HUES48 (cell line): ENCODE results near the gene MRC1.

Experiments
- H3K27ac ChIP-seq: one replicate; pipeline ENCODE4 v1.7.0; 2013; ENCODE audit warnings: low read depth, low read length, inconsistent platforms
- H3K27me3 ChIP-seq: 2 replicates; pipeline ENCODE4 v1.6.1; 2013; ENCODE audit warnings: mild to moderate bottlenecking, low read length; ENCODE audit not compliant: control insufficient read depth, insufficient read depth
- H3K36me3 ChIP-seq: 2 replicates; pipeline ENCODE4 v1.6.1; 2013; ENCODE audit warnings: low read length; ENCODE audit not compliant: control insufficient read depth, insufficient read depth
- H3K4me1 ChIP-seq: 2 replicates; pipeline ENCODE4 v1.6.1; 2013; ENCODE audit warnings: mild to moderate bottlenecking, low read length; ENCODE audit not compliant: control insufficient read depth, insufficient read depth
- H3K4me3 ChIP-seq: 2 replicates; pipeline ENCODE4 v1.5.1; 2013; ENCODE audit warnings: mild to moderate bottlenecking, low read depth, low read length
- H3K9ac ChIP-seq: 2 replicates; pipeline ENCODE4 v1.6.1; 2013; ENCODE audit warnings: mild to moderate bottlenecking, low read depth, low read length, moderate library complexity
- H3K9me3 ChIP-seq: 2 replicates; pipeline ENCODE4 v1.6.1; 2013; ENCODE audit warnings: low read length; ENCODE audit not compliant: control insufficient read depth, insufficient read depth

The MRC1 gene

DNA sequence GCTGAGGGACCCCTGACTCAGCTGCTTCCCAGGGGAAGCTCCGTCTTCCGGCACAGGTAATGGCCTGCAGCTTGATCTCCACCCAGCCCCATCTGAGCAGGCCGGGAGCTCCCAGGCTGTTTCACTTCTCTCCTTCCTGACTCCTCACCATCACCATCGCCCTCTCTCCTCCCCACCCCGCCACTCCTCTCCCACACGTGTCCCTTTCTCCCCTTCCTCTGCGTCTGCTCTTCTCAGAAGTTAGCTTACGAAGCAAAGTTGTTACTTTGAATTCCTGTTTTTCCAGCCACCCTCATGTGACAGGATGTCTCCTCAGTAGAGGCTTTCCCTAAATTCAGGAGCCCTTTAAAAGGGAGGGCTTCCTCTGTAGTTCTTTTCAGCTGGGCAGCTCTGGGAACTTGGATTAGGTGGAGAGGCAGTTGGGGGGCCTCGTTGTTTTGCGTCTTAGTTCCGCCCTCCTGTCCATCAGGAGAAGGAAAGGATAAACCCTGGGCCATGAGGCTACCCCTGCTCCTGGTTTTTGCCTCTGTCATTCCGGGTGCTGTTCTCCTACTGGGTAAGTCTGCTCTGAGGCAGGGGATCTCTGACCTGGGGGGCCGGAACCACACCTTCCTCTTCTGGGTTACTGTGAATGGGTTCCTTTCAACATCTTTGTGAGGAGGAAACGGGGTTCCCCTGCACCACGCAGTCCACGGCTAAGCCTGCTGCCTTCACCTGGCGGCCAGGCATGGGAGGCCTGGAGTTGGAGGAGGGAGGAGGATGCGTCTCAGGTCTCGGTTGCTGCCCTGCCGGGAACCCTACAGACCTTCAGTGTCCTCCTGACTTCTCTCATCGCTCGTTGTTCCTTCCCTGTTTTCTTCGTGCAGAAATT, at the start of gene MRC1:
TSS of gene MRC1 (plus strand) at position 378 of the 871 bp plus-strand sequence. CDS start at position 496, 118 bp downstream.
- Histone ChIP-seq H3K9me3 (no peaks in the 10 kb centered on the region), H3K9ac (no peak within 1 kb of the TSS), H3K27me3 (no peaks in the 10 kb centered on the region), H3K27ac (no peak within 1 kb of the TSS), H3K36me3 (no peaks in the 10 kb centered on the region), H3K4me1 (peaks cover 7% of the 10 kb centered on the region), H3K4me3 (no peak within 1 kb of the TSS)

DNA sequence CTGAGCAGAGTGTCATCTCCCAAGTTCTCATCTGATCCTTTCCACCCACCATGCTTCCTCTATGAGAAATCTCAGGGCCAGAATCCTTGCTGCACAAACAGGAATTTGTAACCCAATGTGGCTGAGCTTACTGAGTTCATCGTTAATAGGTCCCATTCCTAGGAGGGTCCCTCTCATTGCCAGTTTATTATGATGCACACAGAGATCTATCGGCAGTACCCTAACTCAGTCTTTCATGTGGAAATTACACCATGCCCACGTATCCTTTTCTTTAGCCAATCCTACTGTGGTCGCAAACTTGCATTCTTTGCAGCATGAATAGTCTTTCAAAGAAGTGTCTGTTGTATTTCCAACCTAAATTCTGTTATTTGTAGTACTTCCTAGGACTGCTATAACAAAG, 45.0 kb upstream of the MRC1 start:
- H3K4me3 ChIP-seq, result no peak overlapping the region
- no peaks in the 10 kb centered on the region; the same call in 1 of the 2 replicates for H3K9me3 ChIP-seq
- H3K36me3 ChIP-seq, result no peaks in the 10 kb centered on the region
- H3K4me1 ChIP-seq, result peaks cover 13% of the 10 kb centered on the region
- no peak overlapping the region for H3K9ac ChIP-seq
- no peak overlapping the region for H3K27ac ChIP-seq
- H3K27me3 ChIP-seq, result peaks cover 53% of the 10 kb centered on the region

DNA sequence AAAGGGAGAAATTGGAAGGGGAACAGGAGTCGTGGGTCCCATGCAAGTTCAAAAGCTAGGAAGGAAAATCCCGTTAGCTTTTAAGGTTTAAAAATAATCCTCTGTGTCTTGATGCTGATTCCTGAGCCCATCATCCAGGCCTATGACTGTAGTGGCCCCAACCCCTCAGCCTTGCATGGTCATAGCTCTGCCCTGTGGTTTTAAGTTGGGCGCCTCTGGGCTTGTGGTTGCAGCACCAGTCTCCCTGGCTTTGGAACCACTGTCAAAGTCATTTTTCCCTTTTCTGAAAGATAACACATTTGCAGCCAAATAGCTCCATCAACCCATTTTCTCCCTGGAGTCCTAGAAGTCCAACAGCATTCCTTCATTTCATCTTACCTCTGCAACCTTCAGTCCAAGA, 43.5 kb upstream of the MRC1 start:
- H3K9ac ChIP-seq, result no peak overlapping the region
- H3K9me3 ChIP-seq, result no peaks in the 10 kb centered on the region; the same call in 1 of the 2 replicates
- H3K4me1 ChIP-seq, result peaks cover 13% of the 10 kb centered on the region
- H3K36me3 ChIP-seq, result no peaks in the 10 kb centered on the region
- H3K27me3 ChIP-seq, result peaks cover 53% of the 10 kb centered on the region
- no peak overlapping the region for H3K27ac ChIP-seq
- no peak overlapping the region for H3K4me3 ChIP-seq

DNA sequence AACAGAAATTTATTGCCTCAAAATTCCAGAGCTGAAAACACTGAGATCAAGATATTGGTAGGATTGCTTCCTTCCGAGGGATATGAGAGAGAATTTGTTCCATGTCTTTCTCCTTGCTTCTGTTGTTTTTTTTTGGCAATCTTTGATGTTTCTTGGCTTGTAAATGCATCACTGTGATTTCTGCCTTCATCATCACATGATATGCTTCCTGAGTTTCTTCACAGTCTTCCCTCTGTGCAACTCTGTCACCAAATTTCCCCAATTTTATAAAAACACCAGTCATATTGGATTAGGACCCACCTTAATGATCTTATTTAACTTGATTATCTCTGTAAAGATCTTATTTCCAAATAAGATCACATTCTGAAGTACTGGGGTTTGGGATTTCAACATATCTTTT, 42.4 kb upstream of the MRC1 start:
- Histone ChIP-seq H3K27ac (no peak overlapping the region), H3K4me1 (peaks cover 13% of the 10 kb centered on the region), H3K9ac (no peak overlapping the region), H3K27me3 (peaks cover 50% of the 10 kb centered on the region), H3K36me3 (no peaks in the 10 kb centered on the region), H3K4me3 (no peak overlapping the region), H3K9me3 (no peaks in the 10 kb centered on the region; the same call in 1 of the 2 replicates)

DNA sequence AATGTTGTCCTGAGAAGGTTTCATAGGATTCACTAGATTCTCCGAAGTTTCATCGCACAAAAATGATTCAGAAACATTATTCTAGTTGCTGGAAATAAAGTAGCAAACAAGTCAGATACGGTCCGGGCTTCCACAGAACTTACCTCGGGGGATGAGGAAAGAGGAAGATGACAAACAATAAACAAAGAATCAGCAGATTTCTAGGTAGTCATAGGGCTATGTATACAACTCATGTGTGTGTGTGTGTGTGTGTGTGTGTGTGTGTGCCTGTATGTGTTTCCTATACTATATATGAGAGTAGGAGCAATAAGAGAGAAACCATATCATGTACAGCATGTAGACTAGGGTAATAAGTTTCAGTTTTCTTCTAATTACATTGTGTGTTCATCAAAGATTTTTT, 40.7 kb upstream of the MRC1 start:
- Histone ChIP-seq H3K27ac (no peak overlapping the region), H3K27me3 (peaks cover 34% of the 10 kb centered on the region), H3K9me3 (no peaks in the 10 kb centered on the region; the same call in 1 of the 2 replicates), H3K4me3 (no peak overlapping the region), H3K9ac (no peak overlapping the region), H3K36me3 (no peaks in the 10 kb centered on the region), H3K4me1 (peaks cover 12% of the 10 kb centered on the region)

DNA sequence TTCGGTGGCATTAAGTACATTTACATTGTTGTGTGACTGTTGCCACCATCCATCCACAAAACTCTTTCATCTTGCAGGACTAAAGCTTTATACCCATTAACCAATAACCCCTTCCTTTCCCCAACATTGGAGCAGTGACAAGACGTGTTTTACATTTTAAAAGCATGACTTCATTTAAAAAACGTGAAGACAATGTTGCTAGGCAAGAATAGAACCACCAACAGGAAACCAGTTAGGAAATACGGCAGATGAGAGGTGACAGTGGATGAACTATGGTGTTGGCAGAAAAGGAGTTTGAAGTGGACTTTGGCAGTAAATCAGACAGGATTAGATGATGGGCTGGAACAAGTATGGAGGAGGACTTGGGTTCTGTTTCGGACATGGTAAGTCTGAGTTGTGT, 40.2 kb upstream of the MRC1 start:
- Histone ChIP-seq H3K4me3 (no peak overlapping the region), H3K9ac (no peak overlapping the region), H3K4me1 (peaks cover 8% of the 10 kb centered on the region), H3K27ac (no peak overlapping the region), H3K36me3 (no peaks in the 10 kb centered on the region), H3K9me3 (no peaks in the 10 kb centered on the region; the same call in 1 of the 2 replicates), H3K27me3 (peaks cover 29% of the 10 kb centered on the region)

DNA sequence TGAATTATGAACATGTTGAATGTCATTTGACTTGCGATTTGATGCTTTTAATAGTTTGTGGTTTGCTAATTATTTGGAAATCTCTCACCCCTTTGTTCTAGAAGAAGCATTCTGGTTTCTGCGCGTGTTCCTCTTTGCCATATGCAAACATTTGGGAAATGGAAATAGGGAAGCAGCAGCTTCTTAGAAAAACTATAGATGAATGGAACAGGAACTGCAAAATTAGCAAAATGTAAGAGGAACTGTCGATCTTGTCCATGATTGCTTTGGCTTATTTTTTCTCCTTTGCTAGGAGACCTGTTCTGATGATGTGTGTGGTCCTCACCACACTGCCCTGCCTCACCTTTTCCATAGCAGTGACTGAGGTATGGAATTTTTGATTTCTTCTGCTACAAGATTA, 38.1 kb upstream of the MRC1 start:
- Histone ChIP-seq H3K4me3 (no peak overlapping the region), H3K9ac (no peak overlapping the region), H3K36me3 (no peaks in the 10 kb centered on the region), H3K9me3 (no peaks in the 10 kb centered on the region; the same call in 1 of the 2 replicates), H3K27ac (no peak overlapping the region), H3K27me3 (peaks cover 9% of the 10 kb centered on the region), H3K4me1 (no peaks in the 10 kb centered on the region)

DNA sequence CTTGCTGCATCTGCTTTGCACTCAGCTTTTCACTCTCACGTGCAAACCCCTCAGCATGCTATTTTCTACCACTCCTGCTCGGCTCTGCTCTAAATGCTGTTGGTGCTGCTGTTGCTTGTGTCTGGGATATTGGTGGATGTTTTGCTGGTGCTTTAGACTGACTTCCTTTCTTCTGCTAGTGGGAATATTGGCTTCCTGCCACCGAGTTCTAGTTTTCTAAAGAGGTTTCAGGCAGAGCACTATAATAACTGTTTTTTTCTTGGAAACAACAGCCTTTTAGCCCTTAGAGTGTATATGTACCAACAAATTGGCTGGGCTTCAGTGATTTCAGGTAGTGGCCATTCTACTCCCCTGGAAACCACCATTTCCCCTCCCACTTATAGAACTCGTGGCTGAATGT, 29.4 kb upstream of the MRC1 start:
- Histone ChIP-seq H3K4me3 (no peak overlapping the region), H3K27me3 (no peaks in the 10 kb centered on the region), H3K9ac (no peak overlapping the region), H3K9me3 (no peaks in the 10 kb centered on the region), H3K36me3 (no peaks in the 10 kb centered on the region), H3K4me1 (no peaks in the 10 kb centered on the region), H3K27ac (no peak overlapping the region)

DNA sequence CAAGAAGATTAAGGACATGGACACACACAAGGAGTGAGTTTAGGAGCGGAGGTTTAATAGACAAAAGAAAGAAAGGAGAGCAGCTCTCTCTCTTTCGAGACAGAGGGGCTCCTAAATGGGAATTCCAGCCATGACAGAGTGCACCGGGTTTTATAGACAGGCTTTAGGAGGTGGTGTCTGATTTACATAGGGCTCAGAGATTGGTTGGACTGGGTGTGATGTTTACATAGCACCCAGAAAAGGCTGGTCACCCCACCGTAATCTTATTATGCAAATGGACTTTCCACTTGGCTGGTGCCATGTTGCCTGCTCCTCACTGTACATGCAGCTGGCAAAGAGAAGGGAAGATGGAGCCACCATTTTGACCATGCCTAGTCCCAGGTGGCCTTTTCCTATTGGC, 28.4 kb upstream of the MRC1 start:
- Histone ChIP-seq H3K27me3 (no peaks in the 10 kb centered on the region), H3K27ac (no peak overlapping the region), H3K4me3 (no peak overlapping the region), H3K9ac (no peak overlapping the region), H3K36me3 (no peaks in the 10 kb centered on the region), H3K9me3 (no peaks in the 10 kb centered on the region), H3K4me1 (no peaks in the 10 kb centered on the region)

DNA sequence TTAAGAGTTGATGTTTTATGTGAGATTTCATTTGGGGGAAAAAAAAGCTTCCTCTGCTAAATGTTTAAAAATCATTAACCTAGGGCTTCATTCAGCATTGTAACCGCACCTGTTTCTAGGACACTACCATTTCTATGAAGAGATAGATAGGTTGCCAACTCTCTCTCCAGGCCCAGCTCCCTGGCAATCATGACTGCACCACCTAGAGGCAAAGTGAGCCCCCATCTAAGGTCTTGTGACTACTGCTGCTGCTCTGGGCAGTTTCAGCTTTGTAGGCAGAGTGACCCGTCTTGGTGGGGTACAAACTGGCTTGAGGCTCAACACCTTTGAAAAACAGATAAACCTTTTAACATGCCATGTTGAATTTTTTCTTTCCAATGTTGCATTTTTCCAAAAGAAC, 27.3 kb upstream of the MRC1 start:
- Histone ChIP-seq H3K9me3 (no peaks in the 10 kb centered on the region), H3K4me3 (no peak overlapping the region), H3K4me1 (no peaks in the 10 kb centered on the region), H3K27me3 (no peaks in the 10 kb centered on the region), H3K36me3 (no peaks in the 10 kb centered on the region), H3K27ac (no peak overlapping the region), H3K9ac (no peak overlapping the region)

DNA sequence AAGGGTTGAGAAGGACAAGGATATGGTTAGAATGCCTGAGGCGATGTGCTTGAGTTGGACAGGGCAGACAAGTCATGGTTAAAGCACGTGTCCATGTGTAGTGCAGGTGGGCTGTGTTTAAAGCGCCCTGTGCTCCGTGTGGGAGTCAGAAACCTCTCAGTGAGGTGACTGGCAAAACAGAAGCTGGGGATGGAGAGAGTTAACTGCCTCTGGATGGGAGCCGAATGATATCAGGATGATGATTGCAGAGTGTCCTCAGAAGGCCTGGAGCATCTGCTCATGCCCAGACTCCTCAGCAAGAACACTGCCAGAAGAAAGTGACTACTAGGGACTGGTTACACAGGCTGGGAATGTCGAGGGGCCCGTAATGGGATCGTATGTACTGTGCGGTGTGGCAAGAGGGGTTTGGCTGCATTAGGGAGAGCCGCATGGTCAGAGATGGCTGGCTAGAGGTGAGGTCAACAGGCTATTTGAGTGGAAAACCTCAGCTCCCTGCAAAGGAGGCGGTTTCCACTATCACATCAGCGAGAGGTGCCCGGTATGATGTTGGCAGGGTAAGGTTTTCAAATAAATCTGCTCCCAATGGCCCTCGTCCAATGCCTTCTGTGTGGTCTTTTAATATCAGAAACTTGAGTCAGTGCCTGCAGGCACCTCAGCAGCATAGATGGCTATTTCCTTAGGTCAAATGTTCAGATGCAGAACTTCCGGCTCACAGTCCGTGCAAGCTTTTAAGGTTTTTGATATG, 26.1 kb upstream of the MRC1 start:
- Histone ChIP-seq H3K9ac (no peak overlapping the region), H3K9me3 (no peaks in the 10 kb centered on the region), H3K4me1 (peaks cover 7% of the 10 kb centered on the region), H3K27me3 (no peaks in the 10 kb centered on the region), H3K4me3 (no peak overlapping the region), H3K36me3 (no peaks in the 10 kb centered on the region), H3K27ac (no peak overlapping the region)
